Uterus (tissue), 2 donors: ENCODE data around the gene GNAL.

Experiments
- CTCF ChIP-seq, 4 experiments: fragments of 200-600 bp in 2 of 4; fragments of 450-650 bp in 2 of 4; sonication (generic) in 2 of 4; IDR thresholded peaks; one replicate each; pipeline ENCODE4 v1.5.1; 2016 to 2019; ENCODE audit warnings: antibody characterized with exemption in 4 of 4, mild to moderate bottlenecking in 2 of 4, moderate library complexity in 1 of 4
- POLR2A ChIP-seq, 2 donors: fragments of 450-650 bp; IDR thresholded peaks; one replicate each; pipeline ENCODE4 v1.6.1; 2016; ENCODE audit warnings: antibody characterized with exemption in 2 of 2, mild to moderate bottlenecking in 1 of 2, moderate library complexity in 1 of 2

GRCh38 chr18:11762429-11762828, 73.4 kb downstream of the GNAL start:
- TF ChIP-seq CTCF (IDR thresholded peaks at IDR 0.05) (no peak), POLR2A (IDR thresholded peaks at IDR 0.05) (no peak)
